Endothelial cell of umbilical vein (primary cell): ENCODE measurements around the gene SYTL2. TPM values are rescaled to one million over a fixed set of nuclear protein-coding genes. Genes with fewer than 3 reads are reported as not detected.

Experiments
- BruUV-seq: library from RNA; stranded (reverse); fragments of 400-500 nt; replicated peaks from 2 replicates; lab custom pipeline; 2021; lab: Mats Ljungman, UMichigan
- CTCF ChIA-PET: fragments of 300-600, 350-600 bp; sonication (Branson Sonifier 250); formaldehyde crosslinking; loops from one replicate; lab custom pipeline; 2021; ENCODE audit warnings: antibody characterized with exemption, inconsistent platforms; lab: Charles Lee
- POLR2A ChIA-PET: fragments of 300-600, 350-600 bp; sonication (Branson Sonifier 250); formaldehyde crosslinking; loops from one replicate; lab custom pipeline; 2021; ENCODE audit warnings: antibody characterized with exemption, inconsistent platforms; lab: Charles Lee
- DNase-seq: peaks from one replicate; pipeline ENCODE4 v3.0.0-alpha.2; 2011; ENCODE audit warnings: low read depth, low spot score
- FAIRE-seq: peaks from 2 replicates; lab custom pipeline; 2011; peaks lifted over from hg19 to GRCh38; lab: Jason Lieb, UNC
- H2AFZ ChIP-seq: 2 replicates; pipeline ENCODE4 v1.6.0; 2012; ENCODE audit warnings: low read depth, low read length, control low read depth, inconsistent platforms
- H3K27ac ChIP-seq: 2 replicates; pipeline ENCODE4 v1.5.1; 2011; ENCODE audit warnings: low read depth, mild to moderate bottlenecking, control low read depth, low read length, moderate library complexity; ENCODE audit not compliant: insufficient read depth
- H3K27me3 ChIP-seq, 2 experiments: 2 replicates each; pipeline versions ENCODE4 v1.6.0 to v1.6.1; 2011; ENCODE audit warnings: low read length in 2 of 2, mixed read lengths in 1 of 2; ENCODE audit not compliant: control insufficient read depth in 2 of 2, insufficient read depth in 2 of 2
- H3K36me3 ChIP-seq, 2 experiments: 2 replicates in 1 of 2; 3 replicates in 1 of 2; pipeline ENCODE4 v1.5.1; 2011; ENCODE audit warnings: low read length in 2 of 2, mild to moderate bottlenecking in 1 of 2, moderate library complexity in 1 of 2; ENCODE audit not compliant: control insufficient read depth in 2 of 2, insufficient read depth in 2 of 2; ENCODE audit errors: extremely low read depth in 1 of 2
- H3K4me1 ChIP-seq: 3 replicates; pipeline ENCODE4 v1.5.1; 2011; ENCODE audit warnings: mild to moderate bottlenecking, low read length; ENCODE audit not compliant: control insufficient read depth, insufficient read depth; ENCODE audit errors: extremely low read depth
- H3K4me2 ChIP-seq: 2 replicates; pipeline ENCODE4 v1.6.1; 2011; ENCODE audit warnings: low read length, control low read depth, mixed read lengths; ENCODE audit not compliant: insufficient read depth
- H3K4me3 ChIP-seq, 3 experiments: fragments of 200-600 bp in 1 of 3; sonication (generic), shearing (Covaris generic) in 1 of 3; replicated peaks in 1 of 3; 2 replicates each; pipeline ENCODE4 v1.5.1; 2011 to 2016; ENCODE audit warnings: control low read depth in 3 of 3, low read length in 3 of 3, mild to moderate bottlenecking in 2 of 3, inconsistent platforms in 1 of 3, low read depth in 1 of 3, moderate library complexity in 1 of 3; ENCODE audit not compliant: insufficient read depth in 1 of 3
- H3K79me2 ChIP-seq: 2 replicates; pipeline ENCODE4 v1.6.0; 2012; ENCODE audit warnings: low read length, inconsistent platforms; ENCODE audit not compliant: control insufficient read depth, insufficient read depth
- H3K9ac ChIP-seq: replicated peaks from 2 replicates; pipeline ENCODE3; 2011; ENCODE audit warnings: low read length, control low read depth; ENCODE audit not compliant: insufficient read depth; ENCODE audit errors: extremely low read depth
- H3K9me1 ChIP-seq: replicated peaks from 3 replicates; pipeline ENCODE4 v1.6.0; 2011; ENCODE audit warnings: mild to moderate bottlenecking, low read length; ENCODE audit not compliant: control insufficient read depth, insufficient read depth; ENCODE audit errors: extremely low read depth
- H3K9me3 ChIP-seq: replicated peaks from 2 replicates; pipeline ENCODE4 v1.5.1; 2012; ENCODE audit warnings: low read length, inconsistent platforms; ENCODE audit not compliant: control insufficient read depth, insufficient read depth
- H4K20me1 ChIP-seq: replicated peaks from 2 replicates; pipeline ENCODE3; 2011; ENCODE audit warnings: mild to moderate bottlenecking, low read length; ENCODE audit not compliant: control insufficient read depth, insufficient read depth; ENCODE audit errors: extremely low read depth
- CTCF ChIP-seq, 2 donors: IDR thresholded peaks; 1 replicate in 1 of 2; 2 replicates in 1 of 2; pipeline ENCODE4 v1.5.1; 2011; ENCODE audit warnings: low read length in 2 of 2, mild to moderate bottlenecking in 2 of 2, moderate library complexity in 2 of 2, control low read depth in 1 of 2, inconsistent platforms in 1 of 2, low read depth in 1 of 2; ENCODE audit not compliant: insufficient read depth in 1 of 2; ENCODE audit errors: extremely low read depth in 1 of 2
- EZH2 ChIP-seq: IDR thresholded peaks from 2 replicates; pipeline ENCODE4 v1.6.1; 2012; ENCODE audit warnings: borderline replicate concordance, low read depth, mild to moderate bottlenecking, moderate library complexity, low read length, inconsistent platforms; ENCODE audit not compliant: severe bottlenecking
- FOS ChIP-seq: IDR thresholded peaks from 2 replicates; pipeline ENCODE4 v1.6.1; 2011; ENCODE audit warnings: mild to moderate bottlenecking, low read length, moderate library complexity, borderline replicate concordance; ENCODE audit not compliant: insufficient read depth
- GATA2 ChIP-seq: IDR thresholded peaks from 2 replicates; pipeline ENCODE4 v1.7.0; 2011; ENCODE audit warnings: low read depth, mild to moderate bottlenecking, moderate library complexity, mixed read lengths, low read length; ENCODE audit not compliant: insufficient read length, insufficient read depth
- JUN ChIP-seq: IDR thresholded peaks from 2 replicates; pipeline ENCODE4 v1.6.1; 2011; ENCODE audit warnings: borderline replicate concordance, low read depth; ENCODE audit not compliant: insufficient read length, insufficient read depth
- MAX ChIP-seq: IDR thresholded peaks from 2 replicates; pipeline ENCODE4 v1.6.1; 2011; ENCODE audit not compliant: insufficient read depth, insufficient read length
- MYC ChIP-seq: IDR thresholded peaks from one replicate; pipeline ENCODE4 v1.6.1; 2011; ENCODE audit warnings: mild to moderate bottlenecking, low read depth, low read length
- POLR2A ChIP-seq: IDR thresholded peaks from 2 replicates; pipeline ENCODE4 v1.6.1; 2012; ENCODE audit warnings: low read depth, mild to moderate bottlenecking, control low read depth, low read length
- POLR2AphosphoS5 ChIP-seq: IDR thresholded peaks from 2 replicates; pipeline ENCODE4 v1.6.1; 2012; ENCODE audit warnings: low read depth, mild to moderate bottlenecking, control low read depth, low read length, moderate library complexity; ENCODE audit not compliant: insufficient read depth
- dilution Hi-C: fragments of 300-500 bp; cut with MboI; formaldehyde crosslinking; loops from one replicate; pipeline ENCODE4 v1.15.0; 2019; ENCODE audit warnings: low sequenced_read_pairs; ENCODE audit not compliant: extremely low pct_ligation_motif_present
- intact Hi-C: fragments of 100-400 bp; cut with micrococcal nuclease; formaldehyde crosslinking; loops from one replicate; pipeline ENCODE4 v1.10.0; 2022
- polyA plus RNA-seq, 4 experiments: library from polyadenylated mRNA; depleted of rRNA in 3 of 4; stranded (reverse) in 3 of 4; unstranded in 1 of 4; fragments of >200 nt; gene quantifications; 2 replicates each; pipeline versions ENCODE4 v1.2.1 to v1.2.3, GENCODE V29; 2011 to 2012; ENCODE audit warnings: missing spikeins in 1 of 4
- total RNA-seq: library from RNA; stranded (reverse); gene quantifications from 2 replicates; pipeline ENCODE4 v1.2.3, GENCODE V29; 2021

Gene SYTL2
- total and polyA plus RNA-seq, 2 donors (not counting 3 experiments of a cell fraction or from before 2014, with no cell fraction given): 1.4 to 2.4 TPM

DNA sequence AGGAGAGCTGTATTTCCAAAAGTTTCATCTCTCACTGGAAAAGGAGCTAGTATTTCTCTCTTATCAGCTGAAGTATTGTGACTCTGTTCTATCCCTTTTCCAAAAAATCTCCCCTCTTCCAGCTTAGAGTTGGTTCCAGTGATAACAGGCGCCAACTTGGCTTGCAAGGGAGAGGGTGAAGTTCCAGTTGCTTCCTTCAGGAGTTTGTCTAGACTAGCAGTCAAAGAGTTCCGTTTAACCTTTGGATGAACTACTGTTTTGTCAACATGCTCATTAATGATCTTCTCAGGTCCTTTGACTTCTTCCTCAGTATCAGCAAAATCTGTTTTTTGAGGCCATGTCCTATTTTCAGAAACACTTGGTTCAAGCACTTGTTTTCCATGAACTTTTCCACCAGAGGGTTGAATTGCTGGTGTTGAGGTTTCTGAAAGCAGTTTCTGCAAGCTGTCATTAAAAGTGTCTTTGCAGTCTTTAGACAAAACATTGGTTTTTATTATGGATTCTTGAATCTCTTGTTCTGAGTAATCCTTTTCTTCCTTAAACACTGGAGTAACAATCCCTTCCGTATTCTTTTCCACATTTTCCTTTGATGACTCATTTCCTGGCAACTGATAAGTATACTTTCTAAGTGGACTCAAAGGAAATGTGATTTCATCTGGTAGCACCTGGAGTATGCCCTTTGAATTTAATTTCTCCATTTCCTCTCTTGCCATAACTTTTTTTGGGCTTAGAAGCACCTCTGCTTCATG lies 85.3 kb downstream of the SYTL2 start:
- peak; percentile 96 for FAIRE-seq
- intact Hi-C loops (loop anchor here (1.0 to 10.0 kb wide), 4 partner anchors 11 to 129 kb away; partner anchors contain the start of gene CCDC83), dilution Hi-C loops (no loop called here)
- Histone ChIP-seq H3K9me1 (no peaks in the 10 kb centered on the region), H3K4me3 (peak overlapping the region in 1 of 3 experiments; percentile 25), H3K79me2 (no peaks in the 10 kb centered on the region), H3K9ac (peak overlapping the region; percentile 38), H2AFZ (peak overlapping the region; percentile 37), H3K9me3 (no peaks in the 10 kb centered on the region), H3K27me3 (no peaks in the 10 kb centered on the region), H3K27ac (peak overlapping the region; percentile 86), H3K4me1 (peaks cover 26% of the 10 kb centered on the region), H3K4me2 (peak overlapping the region; percentile 75), H3K36me3 (no peaks in the 10 kb centered on the region), H4K20me1 (no peaks in the 10 kb centered on the region)
- ChIA-PET POLR2A (interaction anchor here (0.9 kb wide), 1 partner anchor 13 kb away, joined by 4 read pairs; no protein-coding TSS in a partner anchor), CTCF (interaction anchor here (0.9 to 2.5 kb wide), 4 partner anchors 11 to 129 kb away, joined by 3 to 11 read pairs (median 4); partner anchors contain the start of gene CCDC83)
- TF ChIP-seq CTCF (IDR thresholded peaks at IDR 0.05; ENCODE audit: extremely low read depth in 1 of 2, insufficient read depth in 1 of 2, low read depth in 1 of 2, low read length in 2 of 2): no peak
- peak; percentile 95 for TF ChIP-seq FOS
- TF ChIP-seq MYC: no peak
- TF ChIP-seq GATA2: peak; percentile 91
- TF ChIP-seq POLR2A: no peak
- no peak for TF ChIP-seq EZH2
- peak; percentile 64 for TF ChIP-seq POLR2AphosphoS5
- no peak for TF ChIP-seq MAX
- TF ChIP-seq JUN: peak; percentile 100
- BruUV-seq: no TSS peak
- DNase-seq: peak; percentile 92
